HepG2 (cell line): ENCODE data around the gene SBK1. TPM values are rescaled to one million over a fixed set of nuclear protein-coding genes. Genes with fewer than 3 reads are reported as not detected.

ENCODE experiments used
- ATAC-seq: fragments of 200-7000 bp; cut with Tn5 transposase; 3 replicates; pipeline ENCODE4 v1.9.1; 2020; ENCODE audit warnings: mild to moderate bottlenecking, moderate library complexity
- BruUV-seq: library from RNA; stranded (reverse); fragments of 400-500 nt; replicated peaks from 2 replicates; lab custom pipeline; 2021; lab: Mats Ljungman, UMichigan
- CTCF ChIA-PET: fragments of 300-600 bp; formaldehyde crosslinking; extraction: SDS; loops from one replicate; lab custom pipeline; 2021; ENCODE audit warnings: low total read pairs, inconsistent platforms, low intra/inter-chr PET ratio; lab: Yijun Ruan, JAX
- POLR2A ChIA-PET: fragments of 350-600 bp; sonication (Branson Sonifier 250); formaldehyde crosslinking; loops from one replicate; lab custom pipeline; 2020; ENCODE audit warnings: antibody characterized with exemption, inconsistent platforms; lab: Yijun Ruan, JAX
- DNase-seq: peaks from one replicate; pipeline ENCODE4 v3.0.0-alpha.2; 2015; ENCODE audit warnings: low spot score
- FAIRE-seq: peaks from 3 replicates; lab custom pipeline; 2011; peaks lifted over from hg19 to GRCh38; lab: Jason Lieb, UNC
- H2AFZ ChIP-seq: one replicate; pipeline ENCODE4 v1.6.1; 2011; ENCODE audit warnings: low read length, inconsistent platforms
- H3K27ac ChIP-seq: fragments of 300-600 bp; 3 replicates; pipeline ENCODE4 v1.8.0; 2011; ENCODE audit warnings: mixed run types, mild to moderate bottlenecking, mixed read lengths, low read length, inconsistent platforms; ENCODE audit not compliant: insufficient read depth; ENCODE audit errors: extremely low read length
- H3K27me3 ChIP-seq, 2 experiments: fragments of 200-600 bp in 1 of 2; 2 replicates in 1 of 2; 3 replicates in 1 of 2; pipeline versions ENCODE4 v1.6.0 to v1.8.0; 2011; ENCODE audit warnings: low read length in 2 of 2, mild to moderate bottlenecking in 2 of 2, moderate library complexity in 2 of 2, inconsistent platforms in 1 of 2; ENCODE audit not compliant: insufficient read depth in 2 of 2, control insufficient read depth in 1 of 2
- H3K36me3 ChIP-seq, 2 experiments: fragments of 200-600 bp in 1 of 2; replicated peaks in 1 of 2; 2 replicates in 1 of 2; 3 replicates in 1 of 2; pipeline versions ENCODE4 v1.5.1 to v1.8.0; 2011; ENCODE audit warnings: low read length in 2 of 2, inconsistent platforms in 1 of 2; ENCODE audit not compliant: insufficient read depth in 2 of 2, control insufficient read depth in 1 of 2
- H3K4me1 ChIP-seq: 2 replicates; pipeline ENCODE4 v1.5.1; 2012; ENCODE audit warnings: low read length, inconsistent platforms; ENCODE audit not compliant: insufficient read depth
- H3K4me2 ChIP-seq: 2 replicates; pipeline ENCODE4 v1.6.0; 2011; ENCODE audit warnings: low read depth, low read length, inconsistent platforms
- H3K4me3 ChIP-seq, 3 experiments: fragments of 200-600 bp in 1 of 3; sonication (generic), shearing (Covaris generic) in 1 of 3; replicated peaks in 1 of 3; 2 replicates each; pipeline ENCODE4 v1.5.1; 2011 to 2016; ENCODE audit warnings: low read length in 3 of 3, inconsistent platforms in 2 of 3, low read depth in 2 of 3, mild to moderate bottlenecking in 2 of 3, control low read depth in 1 of 3, mixed read lengths in 1 of 3; ENCODE audit not compliant: insufficient read depth in 1 of 3
- H3K79me2 ChIP-seq: one replicate; pipeline ENCODE4 v1.6.1; 2011; ENCODE audit warnings: low read length, inconsistent platforms; ENCODE audit not compliant: insufficient read depth
- H3K9ac ChIP-seq: 2 replicates; pipeline ENCODE4 v1.6.0; 2011; ENCODE audit warnings: mild to moderate bottlenecking, low read depth, low read length, inconsistent platforms; ENCODE audit not compliant: insufficient read depth
- H3K9me3 ChIP-seq: 2 replicates; pipeline ENCODE4 v1.5.1; 2012; ENCODE audit warnings: mild to moderate bottlenecking, low read length
- H4K20me1 ChIP-seq: 2 replicates; pipeline ENCODE4 v1.6.0; 2011; ENCODE audit warnings: inconsistent platforms, mild to moderate bottlenecking, low read length, moderate library complexity; ENCODE audit not compliant: insufficient read depth
- ATF3 ChIP-seq: sonication (generic); formaldehyde crosslinking; IDR thresholded peaks from 2 replicates; pipeline ENCODE4 v1.4.0; 2020; ENCODE audit warnings: missing genetic modification reagents
- BORCS8-MEF2B ChIP-seq: sonication (generic); formaldehyde crosslinking; IDR thresholded peaks from 2 replicates; pipeline ENCODE4 v1.8.0; 2022; ENCODE audit warnings: mild to moderate bottlenecking, missing genetic modification reagents
- TBP ChIP-seq: sonication (generic); formaldehyde crosslinking; IDR thresholded peaks from 2 replicates; pipeline ENCODE4 v1.5.0; 2020; ENCODE audit warnings: missing genetic modification reagents
- ZKSCAN1 ChIP-seq: fragments of 150-350 bp; IDR thresholded peaks from 2 replicates; pipeline ENCODE4 v1.6.1; 2014; ENCODE audit warnings: low read length
- ZNF205 ChIP-seq: IDR thresholded peaks from 2 replicates; pipeline ENCODE4 v1.6.1; 2018; ENCODE audit warnings: missing biosample characterization, missing genetic modification reagents
- ZNF432 ChIP-seq: sonication (generic); formaldehyde crosslinking; IDR thresholded peaks from 2 replicates; pipeline ENCODE4 v1.5.0; 2020; ENCODE audit warnings: missing genetic modification reagents, mild to moderate bottlenecking, borderline replicate concordance
- ZNF598 ChIP-seq: sonication (generic); formaldehyde crosslinking; IDR thresholded peaks from 2 replicates; pipeline ENCODE4 v1.5.1; 2020; ENCODE audit warnings: mild to moderate bottlenecking, missing genetic modification reagents, borderline replicate concordance
- ZNF724P ChIP-seq: sonication (generic); formaldehyde crosslinking; IDR thresholded peaks from 2 replicates; pipeline ENCODE4 v1.8.0; 2022; ENCODE audit warnings: missing genetic modification reagents, borderline replicate concordance
- WGBS: methylation state at CpG from one replicate; pipeline ENCODE4 v1.1.6; 2017; ENCODE audit warnings: low lambda C conversion rate; 5-methylcytosine and 5-hydroxymethylcytosine counted together
- in situ Hi-C: cut with HindIII; loops from 2 replicates; pipeline ENCODE4 v1.10.0; 2017; ENCODE audit warnings: low pct_unique_long_range_greater_than_20kb; ENCODE audit not compliant: extremely low pct_ligation_motif_present
- intact Hi-C: fragments of 100-400 bp; cut with micrococcal nuclease; formaldehyde crosslinking; loops from one replicate; pipeline ENCODE4 v1.10.0; 2022; ENCODE audit not compliant: unreplicated experiment
- polyA plus RNA-seq, 8 experiments: library from polyadenylated mRNA; depleted of rRNA in 3 of 8; stranded (reverse) in 7 of 8; unstranded in 1 of 8; fragments of >200 nt; fragmentation: Illumina TruSeq in 4 of 8; extraction: Trizol in 4 of 8; gene quantifications; 2 replicates each; pipeline versions ENCODE4 v1.2.1 to v1.2.3, GENCODE V29; 2011 to 2016; ENCODE audit warnings: low read depth in 4 of 8, missing spikeins in 1 of 8, mixed read lengths in 1 of 8; ENCODE audit not compliant: insufficient read depth in 1 of 8
- total RNA-seq, 5 experiments: library from RNA; depleted of rRNA; stranded (reverse); fragments of >200 nt; fragmentation: Illumina TruSeq; extraction: Trizol; gene quantifications; 2 replicates each; pipeline ENCODE4 v1.2.3, GENCODE V29; 2016; ENCODE audit warnings: low read depth in 1 of 5
- TF ChIP-seq, protein P1 (sequence below): sonication (generic); formaldehyde crosslinking; IDR thresholded peaks from 2 replicates; pipeline ENCODE4 v1.8.1; 2023; ENCODE audit warnings: mild to moderate bottlenecking, missing genetic modification reagents

Gene SBK1
- total and polyA plus RNA-seq, 2 of the 13 experiments (the other 11 are each of a cell fraction or from before 2014, with no cell fraction given), result 0.15 to 0.17 TPM

GRCh38 chr16:28267356-28267755 is 25.0 kb upstream of the SBK1 start:
- 48% methylated on average over 2 of the region's 2 CpGs for WGBS
- no peaks in the 10 kb centered on the region for H4K20me1 ChIP-seq
- no peak overlapping the region for H3K27ac ChIP-seq
- FAIRE-seq (no peak), ATAC-seq (no peak), DNase-seq (no peak)
- ChIA-PET POLR2A (no interaction called here), CTCF (no interaction called here)
- intact Hi-C loops (no loop called here), in situ Hi-C loops (no loop called here)
- no peaks in the 10 kb centered on the region for H3K79me2 ChIP-seq
- peaks cover 0 to 9% of the 10 kb centered on the region in 2 experiments; a peak in 2 of 5 replicates for H3K27me3 ChIP-seq
- no peak overlapping the region for H3K4me3 ChIP-seq
- no peak overlapping the region for H2AFZ ChIP-seq
- H3K4me2 ChIP-seq, result no peak overlapping the region
- no peak overlapping the region for H3K9ac ChIP-seq
- H3K4me1 ChIP-seq, result 0 out of 2 replicates have a peak, but pooled peaks cover 6% of the 10 kb centered on the region
- no peaks in the 10 kb centered on the region for H3K36me3 ChIP-seq
- no peaks in the 10 kb centered on the region for H3K9me3 ChIP-seq
- TF ChIP-seq ZNF432 (CRISPR knock-in tag), result no peak
- TF ChIP-seq, protein P1, sequence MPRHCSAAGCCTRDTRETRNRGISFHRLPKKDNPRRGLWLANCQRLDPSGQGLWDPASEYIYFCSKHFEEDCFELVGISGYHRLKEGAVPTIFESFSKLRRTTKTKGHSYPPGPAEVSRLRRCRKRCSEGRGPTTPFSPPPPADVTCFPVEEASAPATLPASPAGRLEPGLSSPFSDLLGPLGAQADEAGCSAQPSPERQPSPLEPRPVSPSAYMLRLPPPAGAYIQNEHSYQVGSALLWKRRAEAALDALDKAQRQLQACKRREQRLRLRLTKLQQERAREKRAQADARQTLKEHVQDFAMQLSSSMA (CRISPR knock-in tag), result no peak
- TF ChIP-seq ZNF205 (CRISPR knock-in tag), result no peak
- no peak for TF ChIP-seq BORCS8-MEF2B
- TF ChIP-seq ZNF724P (CRISPR knock-in tag), result no peak
- TF ChIP-seq TBP (CRISPR knock-in tag), result no peak
- no peak for TF ChIP-seq ZKSCAN1
- no peak for TF ChIP-seq ATF3 (CRISPR knock-in tag)
- TF ChIP-seq ZNF598 (CRISPR knock-in tag), result no peak
- TF ChIP-seq, all 625 proteins: peak for 0
- BruUV-seq, result no TSS peak
